Right cardiac atrium (tissue), 5 donors: ENCODE measurements around the gene DOCK4. TPM values are rescaled to one million over a fixed set of nuclear protein-coding genes. Genes with fewer than 3 reads are reported as not detected.

Experiments used
- ATAC-seq, 2 donors: fragments of 200-7000 bp; cut with Tn5 transposase; one replicate each; pipeline versions ENCODE4 v1.8.0 to v1.9.1; 2020; ENCODE audit warnings: moderate library complexity in 2 of 2, mild to moderate bottlenecking in 1 of 2
- DNase-seq, 3 donors: peaks; one replicate each; pipeline ENCODE4 v3.0.0-alpha.2; 2020
- H3K27ac ChIP-seq: one replicate; pipeline ENCODE4 v1.5.1; 2013; ENCODE audit warnings: mild to moderate bottlenecking, low read length, control low read depth, moderate library complexity
- H3K27me3 ChIP-seq: one replicate; pipeline ENCODE4 v1.6.1; 2013; ENCODE audit not compliant: control insufficient read depth, insufficient read depth
- H3K4me1 ChIP-seq: one replicate; pipeline ENCODE4 v1.6.1; 2013; ENCODE audit warnings: low read length; ENCODE audit not compliant: control insufficient read depth, insufficient read depth
- H3K4me3 ChIP-seq: one replicate; pipeline ENCODE4 v1.5.1; 2013; ENCODE audit warnings: low read length, control low read depth
- H3K9me3 ChIP-seq: one replicate; pipeline ENCODE4 v1.6.1; 2013; ENCODE audit warnings: low read length; ENCODE audit not compliant: control insufficient read depth
- WGBS: extraction: QIAGEN DNeasy Blood & Tissue Kit; methylation state at CpG from one replicate; pipeline ENCODE4 v1.1.7; 2013; 5-methylcytosine and 5-hydroxymethylcytosine counted together
- intact Hi-C, 4 donors: fragments of 100-400 bp; cut with DNase I; formaldehyde crosslinking; loops; one replicate each; pipeline versions ENCODE4 v1.11.0 to v1.14.0; 2022 to 2023
- polyA plus RNA-seq: library from polyadenylated mRNA; stranded (reverse); fragments of 200-250 nt; gene quantifications from one replicate; pipeline ENCODE4 v1.2.3, GENCODE V29; 2013
- total RNA-seq, 4 donors: library from RNA; stranded (reverse); fragmentation: NEBNext Ultra II Directional; extraction: Animal tissue kit (Norgen Biotek cat#: 25700); gene quantifications; one replicate each; pipeline ENCODE4 v1.2.1, GENCODE V29; 2021
- donor health status: healthy with polysubstance abuse.
- donor health status: DM: no; HTN: yes; CAD: no.
- donor health status: DM: no; HTN: no; CAD: no.
- donor health status: DM: no; HTN: yes; CAD: no; lungs with severe emphysema.
- donor health status: DM: yes; HTN: yes; CAD: no.

Gene DOCK4
- total and polyA plus RNA-seq, 5 donors = 5.7 to 19.9 (median 15.7) TPM

- no peak for ATAC-seq
- intact Hi-C loops = loop anchor here in 1 of 4 donors (10.0 kb wide), 1 partner anchor 657 kb away; no protein-coding TSS in a partner anchor
- Histone ChIP-seq H3K9me3 (no peaks in the 10 kb centered on the region), H3K27me3 (no peaks in the 10 kb centered on the region), H3K4me1 (no peaks in the 10 kb centered on the region), H3K4me3 (no peak overlapping the region), H3K27ac (no peak overlapping the region)
- DNase-seq = no peak
Observed at GRCh38 chr7:111747718-111748117, 458.5 kb downstream of the DOCK4 start.

GRCh38 chr7:111746950-111747349 lies 459.2 kb downstream of the DOCK4 start:
- Histone ChIP-seq H3K27me3 (no peaks in the 10 kb centered on the region), H3K4me3 (no peak overlapping the region), H3K9me3 (no peaks in the 10 kb centered on the region), H3K4me1 (no peaks in the 10 kb centered on the region), H3K27ac (no peak overlapping the region)
- ATAC-seq (no peak), DNase-seq (no peak)
- intact Hi-C loops = loop anchor here in 1 of 4 donors (10.0 kb wide), 1 partner anchor 658 kb away; no protein-coding TSS in a partner anchor
- 91% methylated on average over 4 of the region's 4 CpGs for WGBS

DNA sequence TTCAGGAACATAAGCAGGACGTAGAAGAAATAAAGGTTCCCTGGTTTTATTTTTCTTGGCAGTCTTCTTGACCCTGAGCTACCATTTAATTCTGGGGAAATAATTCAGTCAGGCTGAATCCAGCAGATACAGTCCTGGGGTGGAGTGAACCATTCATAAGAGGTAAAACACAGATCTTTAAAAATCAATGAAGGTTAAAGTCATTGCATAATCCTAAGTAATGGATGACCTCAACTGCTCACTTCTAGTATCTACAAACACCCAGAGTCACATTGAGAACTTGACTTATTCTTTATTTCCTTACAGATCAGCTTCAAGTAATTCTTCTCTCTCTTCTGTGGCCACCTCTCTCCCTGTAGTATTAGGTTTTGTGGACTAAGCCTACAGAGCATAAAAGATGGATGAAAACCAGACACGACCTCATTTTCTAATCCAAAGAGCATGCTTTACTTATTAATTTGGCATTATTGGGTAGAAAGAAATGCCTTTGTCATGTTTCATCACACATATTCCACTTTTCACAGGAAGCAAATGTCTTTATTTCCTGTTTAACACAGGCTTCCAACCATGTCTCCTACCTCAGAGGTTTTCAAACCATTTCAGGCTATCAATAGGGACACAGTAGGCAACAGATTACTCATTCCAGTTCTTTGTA lies 461.6 kb downstream of the DOCK4 start:
- H3K4me1 ChIP-seq = no peaks in the 10 kb centered on the region
- ATAC-seq (no peak), DNase-seq (no peak)
- whole genome bisulfite sequencing = 47% methylated on average over 2 of the region's 2 CpGs
- no peak overlapping the region for H3K27ac ChIP-seq
- no peak overlapping the region for H3K4me3 ChIP-seq
- H3K27me3 ChIP-seq = no peaks in the 10 kb centered on the region
- H3K9me3 ChIP-seq = no peaks in the 10 kb centered on the region
- intact Hi-C loops = loop anchor here in 1 of 4 donors (10.0 kb wide), 1 partner anchor 660 kb away; no protein-coding TSS in a partner anchor

GRCh38 chr7:111743244-111743847 lies 462.9 kb downstream of the DOCK4 start:
- WGBS = 84% methylated on average over 7 of the region's 7 CpGs
- H3K27ac ChIP-seq = no peak overlapping the region
- ATAC-seq (no peak), DNase-seq (no peak)
- H3K9me3 ChIP-seq = no peaks in the 10 kb centered on the region
- no peaks in the 10 kb centered on the region for H3K27me3 ChIP-seq
- H3K4me1 ChIP-seq = no peaks in the 10 kb centered on the region
- intact Hi-C loops = loop anchor here in 1 of 4 donors (10.0 kb wide), 1 partner anchor 661 kb away; no protein-coding TSS in a partner anchor
- no peak overlapping the region for H3K4me3 ChIP-seq

GRCh38 chr7:111741811-111742240 lies 464.4 kb downstream of the DOCK4 start:
- Histone ChIP-seq H3K4me3 (no peak overlapping the region), H3K27me3 (no peaks in the 10 kb centered on the region), H3K27ac (no peak overlapping the region), H3K4me1 (no peaks in the 10 kb centered on the region), H3K9me3 (no peaks in the 10 kb centered on the region)
- intact Hi-C loops = loop anchor here in 1 of 4 donors (10.0 kb wide), 1 partner anchor 663 kb away; no protein-coding TSS in a partner anchor
- DNase-seq (peak; percentile 29 to 70 (median 62)), ATAC-seq (peak; percentile 61 to 63)
- 40% methylated on average over 8 of the region's 8 CpGs for WGBS

DNA sequence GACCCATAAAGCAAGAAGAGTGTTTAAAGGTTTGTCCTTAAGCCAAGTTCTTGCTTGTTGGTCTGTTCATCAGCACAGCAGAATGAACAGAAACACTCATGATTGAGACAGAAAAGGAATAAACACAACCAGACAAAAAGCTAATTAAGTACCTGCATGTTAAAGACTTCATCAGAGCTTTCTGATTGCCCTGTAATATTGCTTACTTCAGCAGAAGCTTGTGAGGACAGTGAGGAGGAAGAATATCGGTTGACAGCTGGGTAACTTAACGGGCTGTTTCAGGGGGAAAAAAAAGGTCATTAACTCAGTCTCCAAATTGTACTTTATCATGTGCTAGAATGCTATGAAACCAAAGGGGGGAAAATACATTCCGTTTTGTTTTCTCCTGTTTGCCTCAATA lies 465.3 kb downstream of the DOCK4 start:
- no peaks in the 10 kb centered on the region for H3K9me3 ChIP-seq
- ATAC-seq = no peak
- H3K4me3 ChIP-seq = no peak overlapping the region
- H3K27ac ChIP-seq = no peak overlapping the region
- DNase-seq = no peak
- no peaks in the 10 kb centered on the region for H3K4me1 ChIP-seq
- WGBS = 95% methylated on average over 3 of the region's 3 CpGs
- no peaks in the 10 kb centered on the region for H3K27me3 ChIP-seq
- intact Hi-C loops = loop anchor here in 1 of 4 donors (10.0 kb wide), 1 partner anchor 664 kb away; no protein-coding TSS in a partner anchor

- H3K9me3 ChIP-seq = no peaks in the 10 kb centered on the region
- intact Hi-C loops = no loop called here
- DNase-seq (no peak), ATAC-seq (no peak)
- H3K4me3 ChIP-seq = no peak overlapping the region
- no peak overlapping the region for H3K27ac ChIP-seq
- 42% methylated on average over 4 of the region's 4 CpGs for WGBS
- H3K27me3 ChIP-seq = no peaks in the 10 kb centered on the region
- no peaks in the 10 kb centered on the region for H3K4me1 ChIP-seq
Observed at GRCh38 chr7:111736552-111736874, 469.7 kb downstream of the DOCK4 start.

DNA sequence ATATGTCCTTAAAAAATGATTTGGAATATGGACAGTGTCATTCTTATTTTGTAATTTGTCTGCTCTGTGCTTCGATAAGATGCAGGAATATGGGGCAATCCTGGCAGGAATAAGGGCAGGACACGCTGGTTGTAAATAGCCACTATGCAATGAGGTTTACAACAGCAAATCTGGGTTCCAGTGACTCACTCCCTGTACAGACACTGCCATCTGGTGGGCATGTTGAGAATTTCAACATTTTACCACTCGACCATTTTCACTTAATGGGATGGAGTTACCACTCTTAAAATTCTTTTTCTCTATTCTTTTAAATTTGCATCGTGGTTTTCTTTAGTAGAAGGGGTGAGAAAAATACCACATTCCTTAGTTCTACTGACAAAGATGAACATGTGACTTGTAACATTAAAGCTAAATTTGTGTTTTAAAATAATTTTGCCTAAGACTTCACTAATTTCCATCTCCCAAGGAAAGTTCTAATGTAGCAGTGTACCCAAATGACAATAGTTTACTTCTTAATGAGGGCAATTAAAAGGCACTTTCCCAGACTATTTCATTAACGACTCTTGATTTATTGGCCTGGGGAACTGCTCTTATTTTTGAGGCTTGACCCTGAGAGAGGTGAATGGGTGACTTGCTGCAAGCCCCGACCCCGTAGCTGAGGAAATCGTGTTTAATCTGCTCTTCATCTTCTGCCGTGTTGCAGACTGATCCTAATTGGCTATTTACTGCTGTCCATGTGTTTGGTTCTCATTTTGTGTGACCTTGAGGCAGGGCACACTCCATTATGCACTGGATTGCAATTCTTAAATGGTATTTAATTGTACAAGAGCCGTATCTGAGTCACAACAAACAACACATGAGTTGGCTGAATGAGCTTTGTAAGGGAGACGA lies 470.3 kb downstream of the DOCK4 start:
- Histone ChIP-seq H3K4me3 (no peak overlapping the region), H3K4me1 (no peaks in the 10 kb centered on the region), H3K27me3 (no peaks in the 10 kb centered on the region), H3K27ac (no peak overlapping the region), H3K9me3 (no peaks in the 10 kb centered on the region)
- peak; percentile 70 to 81 for ATAC-seq
- intact Hi-C loops = no loop called here
- no peak for DNase-seq
- WGBS = 47% methylated on average over 11 of the region's 11 CpGs

GRCh38 chr7:111734954-111735660 lies 471.1 kb downstream of the DOCK4 start:
- Histone ChIP-seq H3K27me3 (no peaks in the 10 kb centered on the region), H3K27ac (no peak overlapping the region), H3K4me3 (no peak overlapping the region), H3K9me3 (no peaks in the 10 kb centered on the region), H3K4me1 (no peaks in the 10 kb centered on the region)
- intact Hi-C loops = no loop called here
- no peak for DNase-seq
- ATAC-seq = peak; percentile 34 to 53
- WGBS = 44% methylated on average over 4 of the region's 4 CpGs

DNA sequence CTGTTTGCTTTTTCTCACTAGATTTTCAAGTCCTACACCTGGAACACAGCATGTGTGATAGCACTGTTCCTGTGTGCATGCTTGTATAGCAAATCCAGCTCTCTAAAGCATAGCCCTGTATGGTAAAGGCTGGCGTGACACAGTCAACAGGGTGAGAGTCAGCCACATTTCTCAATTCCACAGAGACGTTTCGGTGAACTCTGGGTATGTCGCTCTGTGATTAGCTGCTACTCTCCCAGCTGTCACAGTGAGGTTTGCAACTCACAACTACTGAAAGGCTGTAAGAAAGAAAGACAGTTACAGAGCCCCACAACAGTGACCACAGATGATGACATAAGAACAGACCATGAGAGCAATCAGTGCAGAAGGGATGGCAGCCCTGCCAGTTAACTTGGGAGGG lies 473.3 kb downstream of the DOCK4 start:
- no peak for ATAC-seq
- no peak overlapping the region for H3K27ac ChIP-seq
- no peak overlapping the region for H3K4me3 ChIP-seq
- 81% methylated on average over 4 of the region's 4 CpGs for WGBS
- no peaks in the 10 kb centered on the region for H3K9me3 ChIP-seq
- no peaks in the 10 kb centered on the region for H3K27me3 ChIP-seq
- H3K4me1 ChIP-seq = no peaks in the 10 kb centered on the region
- no peak for DNase-seq
- intact Hi-C loops = no loop called here
